ENCODE data around the gene RXFP1.

Gene RXFP1

GRCh38 chr4:158671665-158671914 lies 149.9 kb downstream of the RXFP1 start, which contains the start of gene C4orf46:
Gene C4orf46 (minus strand): TSS chr4:158671887. CDS start chr4:158671801, 86 bp downstream.
- TF ChIP-seq CTCF (IDR thresholded peaks at IDR 0.05; ENCODE audit: insufficient read depth, low read length, poor library complexity, severe bottlenecking), result no peak
- peak within 1 kb of the TSS; percentile 98 for H3K4me3 ChIP-seq (replicated peaks; ENCODE audit: low read depth, low read length)
- H3K36me3 ChIP-seq (ENCODE audit: control insufficient read depth, insufficient read depth, low read length), result no peaks in the 10 kb centered on the region
- no peak for DNase-seq (ENCODE audit: extremely low read depth, insufficient read length)
- H3K27me3 ChIP-seq (replicated peaks; ENCODE audit: control insufficient read depth, insufficient read depth, low read length), result no peaks in the 10 kb centered on the region

- TF ChIP-seq CTCF (IDR thresholded peaks at IDR 0.05; ENCODE audit: insufficient read depth, low read length, poor library complexity, severe bottlenecking), result peak; percentile 83
- H3K27me3 ChIP-seq (replicated peaks; ENCODE audit: control insufficient read depth, insufficient read depth, low read length), result no peaks in the 10 kb centered on the region
- no peaks in the 10 kb centered on the region for H3K36me3 ChIP-seq (ENCODE audit: control insufficient read depth, insufficient read depth, low read length)
- peak within 1 kb of the TSS; percentile 98 for H3K4me3 ChIP-seq (replicated peaks; ENCODE audit: low read depth, low read length)
- DNase-seq (ENCODE audit: extremely low read depth, insufficient read length), result peak; percentile 100
These were observed 150.5 kb downstream of the RXFP1 start, which contains the start of gene ETFDH for GRCh38 chr4:158671915-158672806. Gene ETFDH (plus strand): TSS chr4:158672296. CDS start chr4:158672457, 161 bp downstream.

- no peaks in the 10 kb centered on the region for H3K36me3 ChIP-seq (ENCODE audit: control insufficient read depth, insufficient read depth, low read length)
- no peak overlapping the region for H3K4me3 ChIP-seq (replicated peaks; ENCODE audit: low read depth, low read length)
- H3K27me3 ChIP-seq (replicated peaks; ENCODE audit: control insufficient read depth, insufficient read depth, low read length), result no peaks in the 10 kb centered on the region
- no peak for DNase-seq (ENCODE audit: extremely low read depth, insufficient read length)
- no peak for TF ChIP-seq CTCF (IDR thresholded peaks at IDR 0.05; ENCODE audit: insufficient read depth, low read length, poor library complexity, severe bottlenecking)
These were observed 152.0 kb downstream of the RXFP1 start for GRCh38 chr4:158673633-158674032.

GRCh38 chr4:158676076-158676475 lies 154.4 kb downstream of the RXFP1 start:
- Histone ChIP-seq H3K36me3 (ENCODE audit: control insufficient read depth, insufficient read depth, low read length) (no peaks in the 10 kb centered on the region), H3K27me3 (replicated peaks; ENCODE audit: control insufficient read depth, insufficient read depth, low read length) (no peaks in the 10 kb centered on the region), H3K4me3 (replicated peaks; ENCODE audit: low read depth, low read length) (no peak overlapping the region)
- no peak for TF ChIP-seq CTCF (IDR thresholded peaks at IDR 0.05; ENCODE audit: insufficient read depth, low read length, poor library complexity, severe bottlenecking)
- no peak for DNase-seq (ENCODE audit: extremely low read depth, insufficient read length)

- Histone ChIP-seq H3K36me3 (ENCODE audit: control insufficient read depth, insufficient read depth, low read length) (no peaks in the 10 kb centered on the region), H3K4me3 (replicated peaks; ENCODE audit: low read depth, low read length) (no peak overlapping the region), H3K27me3 (replicated peaks; ENCODE audit: control insufficient read depth, insufficient read depth, low read length) (no peaks in the 10 kb centered on the region)
- TF ChIP-seq CTCF (IDR thresholded peaks at IDR 0.05; ENCODE audit: insufficient read depth, low read length, poor library complexity, severe bottlenecking), result no peak
- no peak for DNase-seq (ENCODE audit: extremely low read depth, insufficient read length)
These were observed 157.1 kb downstream of the RXFP1 start for GRCh38 chr4:158678767-158679166.
